ENCODE measurements around the gene GARS1. TPM values are rescaled to one million over a fixed set of nuclear protein-coding genes. Genes with fewer than 3 reads are reported as not detected.
"Not testable (repeated sequence)": the region's sequence is repeated elsewhere in the genome, so short reads cannot be mapped to it uniquely, and the experiment has no call there.

The GARS1 gene
- total and polyA plus RNA-seq, 2 experiments from 2014 or later: 313 to 471 TPM

DNA sequence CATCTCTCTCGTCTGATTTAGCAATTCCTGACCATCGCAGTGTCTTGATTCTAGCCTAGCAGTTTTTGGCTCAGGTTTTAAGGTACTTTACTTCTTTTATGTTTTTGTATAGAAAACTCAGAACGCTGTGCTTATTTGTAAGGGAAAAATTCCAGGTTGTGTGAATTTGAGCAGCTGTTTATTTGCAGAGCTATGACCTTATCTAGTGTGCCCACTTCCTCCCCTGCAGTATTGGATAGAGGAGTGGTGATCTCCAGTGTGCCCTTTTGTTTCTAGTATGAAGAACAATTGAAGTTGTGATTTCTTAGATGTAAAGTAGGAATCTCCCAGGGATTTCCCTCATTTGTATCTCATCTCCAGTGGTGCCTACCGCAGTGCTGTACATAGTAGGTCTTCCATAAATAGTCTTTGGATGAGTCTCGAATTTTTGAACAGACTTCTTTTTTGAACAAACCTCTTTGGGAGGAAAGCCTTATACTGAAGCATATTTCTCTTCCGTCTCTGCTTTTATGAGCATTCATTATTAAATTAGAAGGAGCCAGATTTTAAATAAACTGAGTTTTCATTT, 40.0 kb downstream of the GARS1 start:
- Histone ChIP-seq H3K4me3 (no peak overlapping the region), H3K9ac (no peak overlapping the region), H3K4me1 (ENCODE audit: insufficient read depth) (no peaks in the 10 kb centered on the region), H3K9me3 (ENCODE audit: low read depth) (no peaks in the 10 kb centered on the region), H4K20me1 (ENCODE audit: insufficient read depth) (no peaks in the 10 kb centered on the region), H3K27me3 (replicated peaks; ENCODE audit: insufficient read depth) (no peaks in the 10 kb centered on the region), H3K36me3 (ENCODE audit: low read depth) (peaks cover 67% of the 10 kb centered on the region), H2AFZ (no peak overlapping the region), H3K27ac (no peak overlapping the region), H3K9me2 (ENCODE audit: insufficient read depth) (no peaks in the 10 kb centered on the region), H3F3A (ENCODE audit: insufficient read depth) (peaks cover 60% of the 10 kb centered on the region), H3K4me2 (ENCODE audit: unreplicated experiment) (no peak overlapping the region), H3K79me2 (ENCODE audit: insufficient read depth) (peaks cover 77% of the 10 kb centered on the region)
- TF ChIP-seq EZH2phosphoT487 (IDR thresholded peaks at IDR 0.05; ENCODE audit: insufficient read depth, low read depth) (no peak), EZH2 (IDR thresholded peaks at IDR 0.05; ENCODE audit: insufficient read depth, poor library complexity, severe bottlenecking) (no peak)
- no peak for DNase-seq
- in situ Hi-C loops (cut with MboI): no loop called here
- 69 to 71% methylated on average over 6 of the region's 6 CpGs for WGBS, 2 experiments (ENCODE audit: low coverage in 1 of 2, low lambda C conversion rate in 2 of 2, missing lambda C conversion rate in 2 of 2)

- Histone ChIP-seq H3K27me3 (replicated peaks; ENCODE audit: insufficient read depth) (no peaks in the 10 kb centered on the region), H3K4me2 (ENCODE audit: unreplicated experiment) (no peak overlapping the region), H3K36me3 (ENCODE audit: low read depth) (peaks cover 57% of the 10 kb centered on the region), H3K9me2 (ENCODE audit: insufficient read depth) (no peaks in the 10 kb centered on the region), H2AFZ (no peak overlapping the region), H3K79me2 (ENCODE audit: insufficient read depth) (peaks cover 66% of the 10 kb centered on the region), H3K9ac (no peak overlapping the region), H3K4me3 (no peak overlapping the region), H4K20me1 (ENCODE audit: insufficient read depth) (no peaks in the 10 kb centered on the region), H3K9me3 (ENCODE audit: low read depth) (no peaks in the 10 kb centered on the region), H3K27ac (no peak overlapping the region), H3F3A (ENCODE audit: insufficient read depth) (peaks cover 53% of the 10 kb centered on the region), H3K4me1 (ENCODE audit: insufficient read depth) (no peaks in the 10 kb centered on the region)
- no peak for TF ChIP-seq EZH2 (IDR thresholded peaks at IDR 0.05; ENCODE audit: insufficient read depth, poor library complexity, severe bottlenecking)
- TF ChIP-seq EZH2phosphoT487 (IDR thresholded peaks at IDR 0.05; ENCODE audit: insufficient read depth, low read depth): no peak
- in situ Hi-C loops (cut with MboI): no loop called here
- DNase-seq: no peak
- WGBS, 2 experiments (ENCODE audit: low coverage in 1 of 2, low lambda C conversion rate in 2 of 2, missing lambda C conversion rate in 2 of 2): 99% methylated on average over 6 of the region's 6 CpGs
Observed at GRCh38 chr7:30635798-30636197, 41.1 kb downstream of the GARS1 start.

GRCh38 chr7:30642322-30642721, 47.6 kb downstream of the GARS1 start:
- peaks cover 42% of the 10 kb centered on the region for H3K36me3 ChIP-seq (ENCODE audit: low read depth)
- H3K4me2 ChIP-seq (ENCODE audit: unreplicated experiment); H4K20me1 ChIP-seq (ENCODE audit: insufficient read depth); H2AFZ ChIP-seq; H3K4me1 ChIP-seq (ENCODE audit: insufficient read depth); H3K9me3 ChIP-seq (ENCODE audit: low read depth); in situ Hi-C loops (cut with MboI); DNase-seq; H3K9ac ChIP-seq; H3K27ac ChIP-seq; H3K4me3 ChIP-seq; H3K27me3 ChIP-seq (replicated peaks; ENCODE audit: insufficient read depth); H3K9me2 ChIP-seq (ENCODE audit: insufficient read depth): not testable (repeated sequence)
- H3K79me2 ChIP-seq (ENCODE audit: insufficient read depth): peaks cover 28% of the 10 kb centered on the region
- H3F3A ChIP-seq (ENCODE audit: insufficient read depth): peaks cover 45% of the 10 kb centered on the region
- WGBS, 2 experiments (ENCODE audit: low coverage in 1 of 2, low lambda C conversion rate in 2 of 2, missing lambda C conversion rate in 2 of 2): 57 to 65% methylated on average over 2 to 7 of the region's 29 CpGs

DNA sequence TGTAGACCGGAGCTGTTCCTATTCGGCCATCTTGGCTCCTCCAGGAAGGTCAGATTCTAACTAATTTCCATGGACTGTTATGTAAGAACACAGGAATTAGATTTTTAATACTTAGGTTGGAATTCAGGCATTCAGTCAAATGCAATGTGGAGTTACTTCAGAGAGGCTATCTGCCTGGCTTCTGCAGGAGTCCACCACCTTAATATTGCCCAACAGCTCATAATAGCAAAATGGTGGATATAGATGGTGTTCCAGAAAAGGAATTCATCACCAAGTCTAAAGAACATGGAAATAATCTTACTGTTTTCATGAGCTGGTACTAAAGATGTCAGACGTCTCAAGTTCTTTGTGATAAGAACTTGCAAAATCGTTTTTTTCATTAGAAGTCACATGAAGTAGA, 48.1 kb downstream of the GARS1 start:
- Histone ChIP-seq H3K27ac (no peak overlapping the region), H3K9ac (no peak overlapping the region), H3K4me2 (ENCODE audit: unreplicated experiment) (no peak overlapping the region), H3K4me3 (no peak overlapping the region), H3K79me2 (ENCODE audit: insufficient read depth) (peaks cover 28% of the 10 kb centered on the region), H3K36me3 (ENCODE audit: low read depth) (peaks cover 42% of the 10 kb centered on the region), H3K9me3 (ENCODE audit: low read depth) (no peaks in the 10 kb centered on the region), H2AFZ (no peak overlapping the region), H4K20me1 (ENCODE audit: insufficient read depth) (no peaks in the 10 kb centered on the region), H3K27me3 (replicated peaks; ENCODE audit: insufficient read depth) (no peaks in the 10 kb centered on the region), H3K9me2 (ENCODE audit: insufficient read depth) (no peaks in the 10 kb centered on the region), H3K4me1 (ENCODE audit: insufficient read depth) (no peaks in the 10 kb centered on the region), H3F3A (ENCODE audit: insufficient read depth) (peaks cover 46% of the 10 kb centered on the region)
- no peak for DNase-seq
- no peak for TF ChIP-seq EZH2 (IDR thresholded peaks at IDR 0.05; ENCODE audit: insufficient read depth, poor library complexity, severe bottlenecking)
- TF ChIP-seq EZH2phosphoT487 (IDR thresholded peaks at IDR 0.05; ENCODE audit: insufficient read depth, low read depth): no peak
- WGBS, 2 experiments (ENCODE audit: low coverage in 1 of 2, low lambda C conversion rate in 2 of 2, missing lambda C conversion rate in 2 of 2): 85 to 95% methylated on average over 4 of the region's 4 CpGs
- in situ Hi-C loops (cut with MboI): no loop called here
